HL-60 (cell line): ENCODE results near the gene NALCN.

Source experiments
- CTCF ChIP-seq: IDR thresholded peaks from one replicate; pipeline ENCODE4 v1.5.1; 2011; ENCODE audit warnings: low read length, control low read depth, inconsistent platforms; ENCODE audit not compliant: insufficient read depth
- POLR2AphosphoS5 ChIP-seq: IDR thresholded peaks from 2 replicates; pipeline ENCODE4 v1.6.1; 2012; ENCODE audit warnings: low read depth

DNA sequence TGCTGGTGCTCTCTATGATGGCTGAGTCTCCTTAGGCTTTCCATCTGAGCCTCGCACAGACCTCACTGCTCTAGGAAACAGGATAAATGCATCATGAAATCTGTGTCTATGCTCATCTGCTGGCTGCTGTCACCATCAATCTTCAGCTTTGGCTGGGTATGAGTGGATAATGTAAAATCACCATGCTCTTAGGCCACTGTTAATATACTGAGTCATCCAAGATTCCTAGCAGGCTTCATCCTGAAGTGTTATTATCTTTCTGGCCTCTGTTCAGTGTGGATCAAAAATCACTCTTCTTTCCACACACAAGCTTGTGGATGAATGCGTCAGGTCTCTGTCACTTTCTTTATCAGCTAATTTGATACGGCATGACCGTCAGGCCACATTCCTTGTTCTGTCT lies 317.4 kb downstream of the NALCN start:
- no peak for TF ChIP-seq CTCF
- TF ChIP-seq POLR2AphosphoS5: no peak
